ENCODE results near the gene CENPC. TPM values are rescaled to one million over a fixed set of nuclear protein-coding genes. Genes with fewer than 3 reads are reported as not detected.

The CENPC gene
- total RNA-seq, 4 donors from 2014 or later, result 18.9 to 39.6 (median 24.0) TPM

- TF ChIP-seq POLR2A (IDR thresholded peaks at IDR 0.05) (no peak), CTCF (IDR thresholded peaks at IDR 0.05) (no peak)
- intact Hi-C loops (cut with DNase I; ENCODE audit: low total_unique reads), result no loop called here
- no peak overlapping the region for H3K4me3 ChIP-seq (ENCODE audit: low read depth, poor library complexity, severe bottlenecking)
- DNase-seq (ENCODE audit: low spot score in 2 of 2), result no peak
These were observed 5.1 kb upstream of the CENPC start for GRCh38 chr4:67550451-67550850.

- no peak for TF ChIP-seq POLR2A (IDR thresholded peaks at IDR 0.05)
- TF ChIP-seq CTCF (IDR thresholded peaks at IDR 0.05), result no peak
- no peak for DNase-seq (ENCODE audit: low spot score in 2 of 2)
- intact Hi-C loops (cut with DNase I; ENCODE audit: low total_unique reads), result no loop called here
- WGBS, 2 donors, result 13 to 14% methylated on average over 1 of the region's 1 CpG
- no peak overlapping the region for H3K4me3 ChIP-seq (ENCODE audit: low read depth, poor library complexity, severe bottlenecking)
These were observed 3.8 kb upstream of the CENPC start for GRCh38 chr4:67549123-67549522.

- intact Hi-C loops (cut with DNase I; ENCODE audit: low total_unique reads), result no loop called here
- no peak overlapping the region for H3K4me3 ChIP-seq (ENCODE audit: low read depth, poor library complexity, severe bottlenecking)
- no peak for TF ChIP-seq CTCF (IDR thresholded peaks at IDR 0.05)
- TF ChIP-seq POLR2A (IDR thresholded peaks at IDR 0.05), result no peak
- 61 to 67% methylated on average over 4 of the region's 4 CpGs for WGBS, 2 donors
- no peak for DNase-seq (ENCODE audit: low spot score in 2 of 2)
These were observed 1.7 kb upstream of the CENPC start for GRCh38 chr4:67546971-67547370.

- intact Hi-C loops (cut with DNase I; ENCODE audit: low total_unique reads), result no loop called here
- H3K4me3 ChIP-seq (ENCODE audit: low read depth, poor library complexity, severe bottlenecking), result no peak overlapping the region
- DNase-seq (ENCODE audit: low spot score in 2 of 2), result no peak
- 40 to 42% methylated on average over 4 of the region's 4 CpGs for WGBS, 2 donors
- TF ChIP-seq POLR2A (IDR thresholded peaks at IDR 0.05) (no peak), CTCF (IDR thresholded peaks at IDR 0.05) (no peak)
These were observed 677 bp upstream of the CENPC start for GRCh38 chr4:67546004-67546356.

GRCh38 chr4:67542076-67542475 lies 3.2 kb downstream of the CENPC start:
- TF ChIP-seq POLR2A (IDR thresholded peaks at IDR 0.05) (no peak), CTCF (IDR thresholded peaks at IDR 0.05) (no peak)
- no peak for DNase-seq (ENCODE audit: low spot score in 2 of 2)
- intact Hi-C loops (cut with DNase I; ENCODE audit: low total_unique reads), result no loop called here
- H3K4me3 ChIP-seq (ENCODE audit: low read depth, poor library complexity, severe bottlenecking), result no peak overlapping the region
- WGBS, 2 donors, result 19 to 33% methylated on average over 1 of the region's 1 CpG

GRCh38 chr4:67539830-67540229 lies 5.5 kb downstream of the CENPC start:
- TF ChIP-seq CTCF (IDR thresholded peaks at IDR 0.05), result no peak
- no peak for TF ChIP-seq POLR2A (IDR thresholded peaks at IDR 0.05)
- DNase-seq (ENCODE audit: low spot score in 2 of 2), result no peak
- intact Hi-C loops (cut with DNase I; ENCODE audit: low total_unique reads), result no loop called here

More at GRCh38 chr4:67539830-67540229, 5.5 kb downstream of the CENPC start:
- WGBS, 2 donors, result 90 to 97% methylated on average over 1 of the region's 1 CpG
- no peak overlapping the region for H3K4me3 ChIP-seq (ENCODE audit: low read depth, poor library complexity, severe bottlenecking)

All from lower leg skin (tissue), 4 donors.